IMR-90 (cell line): ENCODE data around the gene ATP6V1F.

ENCODE experiments used
- BHLHE40 ChIP-seq: fragments of 150-350 bp; IDR thresholded peaks from 2 replicates; pipeline ENCODE4 v1.6.1; 2016; ENCODE audit warnings: mild to moderate bottlenecking, low read depth, low read length
- CEBPB ChIP-seq: IDR thresholded peaks from 2 replicates; pipeline ENCODE4 v1.6.1; 2012; ENCODE audit warnings: low read depth, low read length, improper control_type of control experiment
- CTCF ChIP-seq: conservative IDR thresholded peaks from 2 replicates; pipeline ENCODE4 v1.5.1; 2012; ENCODE audit warnings: mild to moderate bottlenecking, low read depth, low read length, improper control_type of control experiment
- MAFK ChIP-seq: IDR thresholded peaks from 2 replicates; pipeline ENCODE4 v1.6.1; 2012; ENCODE audit warnings: low read depth, low read length, improper control_type of control experiment
- MXI1 ChIP-seq: IDR thresholded peaks from 2 replicates; pipeline ENCODE4 v1.6.1; 2012; ENCODE audit warnings: low read depth, mild to moderate bottlenecking, low read length, moderate library complexity, borderline replicate concordance
- POLR2A ChIP-seq: IDR thresholded peaks from 2 replicates; pipeline ENCODE4 v1.6.1; 2012; ENCODE audit warnings: mild to moderate bottlenecking, low read depth, low read length
- RAD21 ChIP-seq: IDR thresholded peaks from 2 replicates; pipeline ENCODE4 v1.6.1; 2012; ENCODE audit warnings: low read length, improper control_type of control experiment
- RFX5 ChIP-seq: IDR thresholded peaks from 2 replicates; pipeline ENCODE4 v1.8.0; 2012; ENCODE audit warnings: low read depth, mild to moderate bottlenecking, low read length, moderate library complexity
- USF2 ChIP-seq: fragments of 150-350 bp; IDR thresholded peaks from 2 replicates; pipeline ENCODE4 v1.6.1; 2017; ENCODE audit warnings: mild to moderate bottlenecking, antibody characterized with exemption, low read length, low read depth

- TF ChIP-seq POLR2A (no peak), CTCF (no peak), RAD21 (no peak), MXI1 (no peak), USF2 (no peak), CEBPB (no peak), RFX5 (no peak), BHLHE40 (no peak), MAFK (no peak)
These were observed 2.6 kb downstream of the ATP6V1F start for GRCh38 chr7:128865303-128865702.
